NCI-H2081 (cell line): ENCODE measurements around the gene LAMB3.

Experiments
- DNase-seq, 2 experiments: peaks; one replicate each; lab custom pipeline; 2025; lab: John Stamatoyannopoulos, UW

The LAMB3 gene

DNA sequence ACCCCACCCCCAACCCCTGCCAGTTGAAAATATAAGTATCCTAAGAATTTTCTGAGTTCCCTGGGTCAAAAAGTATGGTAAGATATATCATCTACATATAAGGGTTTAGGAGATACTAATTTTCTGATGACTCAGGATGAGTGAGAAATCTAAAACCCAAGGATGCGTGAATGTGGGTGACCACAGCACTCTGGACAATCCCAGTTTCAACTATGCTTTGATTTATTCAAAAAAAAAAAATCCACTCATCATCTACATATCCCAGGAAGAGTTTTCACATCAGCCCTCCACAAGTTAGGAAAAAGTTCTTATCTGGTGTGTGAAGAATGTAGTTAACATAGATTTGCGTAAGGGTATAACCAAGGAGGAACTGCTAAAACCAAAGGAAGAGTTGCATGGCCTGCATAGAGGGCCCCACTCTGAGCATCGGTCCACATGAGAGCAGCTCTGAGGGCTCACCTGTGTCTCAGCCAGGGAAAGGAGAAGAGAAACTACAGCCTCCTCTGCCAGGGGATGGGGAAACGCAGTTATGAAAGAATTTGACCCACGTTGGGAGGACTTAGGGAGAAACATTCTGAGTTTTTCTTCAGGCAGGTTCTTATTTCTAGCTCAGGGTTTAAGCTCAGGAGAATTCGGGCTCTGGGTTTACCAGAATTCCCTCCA, 18.8 kb downstream of the LAMB3 start:
- no peak for DNase-seq

- peak in 1 of 2 experiments; percentile 58 for DNase-seq
Observed at GRCh38 chr1:209630383-209631225, 21.6 kb downstream of the LAMB3 start.

- no peak for DNase-seq
Observed at GRCh38 chr1:209629621-209630382, 22.4 kb downstream of the LAMB3 start.

DNA sequence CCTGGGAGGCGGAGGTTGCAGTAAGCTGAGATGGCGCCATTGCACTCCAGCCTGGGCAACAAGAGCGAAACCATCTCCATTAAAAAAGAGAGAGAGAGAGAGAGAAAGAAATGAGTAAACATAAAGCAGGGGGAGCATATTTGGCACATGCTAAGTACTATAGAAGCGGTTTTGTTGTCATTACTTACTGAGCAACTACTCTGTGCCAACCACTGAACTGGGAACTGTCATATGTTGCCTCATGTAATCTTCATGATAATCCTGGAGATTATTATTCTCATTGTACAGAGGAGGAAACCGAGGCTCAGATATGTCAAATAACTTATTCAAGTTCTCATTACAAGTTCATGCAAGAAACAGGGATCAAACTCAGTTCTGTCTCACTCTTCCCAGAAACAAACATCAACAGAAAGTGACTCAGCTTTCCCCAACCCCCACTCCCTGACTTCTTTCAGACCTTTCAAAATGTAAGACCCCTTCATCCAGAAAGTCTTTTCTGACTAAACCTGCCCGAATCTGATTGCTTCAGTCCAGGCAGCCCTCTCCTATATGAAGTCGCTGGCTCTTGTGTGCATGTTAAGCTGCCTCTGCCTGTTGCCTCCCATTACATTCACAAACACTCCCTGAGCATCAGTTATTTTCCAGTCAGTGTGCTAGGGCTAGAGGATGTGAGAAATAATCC, 23.5 kb downstream of the LAMB3 start:
- no peak for DNase-seq

DNA sequence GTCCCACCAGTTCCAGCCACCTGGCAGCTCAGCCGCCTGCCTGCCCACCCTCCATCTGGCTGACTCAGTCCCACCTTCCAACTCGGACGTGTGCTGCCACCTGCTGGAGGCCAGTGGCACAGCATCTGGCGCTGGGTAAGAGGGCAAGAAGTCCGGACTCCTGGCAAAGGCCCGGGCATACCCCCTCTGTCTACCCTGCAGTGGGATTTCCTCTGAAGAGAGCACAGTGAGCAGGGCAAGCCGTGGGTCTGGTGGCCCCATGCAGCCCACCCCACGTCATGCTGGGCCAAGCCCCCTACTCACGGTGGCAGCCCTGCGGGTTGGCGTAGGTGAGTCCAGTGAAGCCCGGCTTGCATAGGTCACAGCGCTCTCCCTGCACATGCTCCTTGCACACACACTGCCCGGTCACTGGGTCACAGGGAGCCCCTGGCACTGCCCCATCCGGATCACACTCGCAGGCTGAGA, 24.5 kb downstream of the LAMB3 start:
- DNase-seq = peak; percentile 76 to 85

- DNase-seq = no peak
Observed at GRCh38 chr1:209627027-209627731, 25.0 kb downstream of the LAMB3 start.

DNA sequence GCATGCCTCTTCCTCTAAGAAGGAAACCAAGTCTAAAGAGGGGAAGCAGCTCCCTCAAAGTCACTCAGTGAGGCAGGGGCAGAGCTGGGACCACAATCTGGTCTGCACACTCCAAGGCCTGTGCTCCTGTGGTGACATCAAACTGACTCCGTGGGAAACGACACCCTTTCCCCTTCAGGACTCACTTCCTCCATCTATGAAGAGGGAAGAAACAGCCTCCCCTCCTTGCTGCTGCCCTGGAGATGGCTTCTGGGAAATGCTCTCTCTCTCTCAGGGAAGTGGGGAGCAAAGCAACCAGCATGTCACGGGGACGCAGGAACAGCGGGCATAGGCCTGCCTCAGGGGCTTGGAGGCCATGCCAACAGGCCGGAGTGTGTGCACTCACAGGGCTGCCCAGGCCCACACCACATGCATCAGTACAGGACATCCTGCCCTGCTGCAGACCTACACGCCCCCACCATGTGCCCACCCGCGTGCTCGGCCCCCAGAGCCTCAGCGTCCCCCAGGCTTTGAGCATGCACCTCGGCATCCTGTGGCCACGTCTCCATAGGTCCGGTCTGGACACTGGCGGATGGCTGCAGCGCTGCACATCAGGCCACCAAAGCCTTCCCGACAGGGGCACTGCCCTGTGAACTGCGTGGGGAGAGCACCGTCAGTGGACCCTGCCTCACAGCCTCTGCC, 25.7 kb downstream of the LAMB3 start:
- no peak for DNase-seq

DNA sequence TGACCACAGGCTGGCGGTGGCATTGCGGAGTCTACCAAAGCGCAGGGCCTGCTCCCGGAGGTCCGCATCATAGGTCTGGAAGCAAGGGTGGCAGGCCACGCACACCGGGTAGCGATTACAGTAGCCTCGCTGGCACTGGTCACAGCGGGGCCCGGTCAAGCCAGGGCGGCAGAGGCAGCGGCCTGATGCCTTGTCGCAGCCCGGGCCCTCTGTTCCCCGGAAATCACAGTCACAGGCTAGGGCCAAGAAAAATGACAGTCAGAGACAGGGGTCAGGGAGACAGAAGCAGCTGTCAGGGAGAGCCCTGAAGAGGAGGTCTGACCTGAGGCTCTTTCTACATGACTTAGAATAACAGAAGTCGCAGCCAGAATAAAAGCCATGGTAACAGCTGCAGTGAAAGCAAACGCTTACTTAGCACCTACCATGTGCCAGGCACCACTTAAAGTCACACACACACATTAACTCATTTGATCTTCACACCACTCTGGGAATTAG, 26.4 kb downstream of the LAMB3 start:
- no peak for DNase-seq

DNA sequence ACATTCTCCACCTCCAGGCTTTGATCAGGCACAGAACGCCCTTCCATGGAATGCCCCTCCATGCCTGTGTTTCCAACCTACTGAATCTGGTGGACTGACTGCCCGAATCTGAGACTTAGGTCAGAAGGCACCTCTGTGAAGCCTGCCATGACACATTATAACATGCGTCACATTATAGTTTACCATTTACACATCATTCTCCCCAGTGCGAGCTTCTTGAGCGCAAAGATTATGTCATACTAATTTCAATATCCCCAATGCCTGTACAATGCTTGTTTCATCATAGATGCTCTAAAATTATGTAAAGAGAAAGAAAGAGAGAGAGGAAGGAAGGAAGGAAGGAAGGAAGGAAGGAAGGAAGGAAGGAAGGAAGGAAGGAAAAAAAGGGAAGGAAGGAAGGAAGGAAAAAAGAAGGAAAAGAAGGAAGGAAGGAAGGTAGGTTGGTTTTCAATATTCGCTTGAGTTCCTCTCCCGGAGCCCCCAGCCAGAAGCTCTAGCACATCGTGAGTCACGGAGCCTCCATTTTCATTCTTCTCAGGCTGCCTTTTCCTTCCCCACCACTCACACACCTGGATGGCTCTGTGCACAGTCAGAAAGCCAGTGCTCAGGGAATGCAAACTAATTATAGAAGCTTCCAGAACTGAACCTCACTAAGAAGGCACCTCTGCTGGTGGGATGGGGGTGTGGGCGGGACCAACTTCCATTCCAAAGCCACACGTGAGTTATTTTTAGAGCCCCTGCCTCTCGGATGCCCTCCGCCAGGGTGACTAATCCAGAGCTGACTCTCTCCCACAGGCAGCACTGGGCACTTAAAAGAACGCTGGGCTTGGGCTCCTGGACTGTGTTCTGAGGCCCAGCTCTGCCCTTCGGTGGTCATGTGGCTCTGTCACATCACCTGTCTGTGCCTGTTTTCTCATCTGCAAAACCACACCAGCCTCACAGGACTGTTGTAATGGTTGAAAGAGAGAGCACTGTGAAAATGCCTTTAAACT, 27.4 kb downstream of the LAMB3 start:
- no peak for DNase-seq

DNA sequence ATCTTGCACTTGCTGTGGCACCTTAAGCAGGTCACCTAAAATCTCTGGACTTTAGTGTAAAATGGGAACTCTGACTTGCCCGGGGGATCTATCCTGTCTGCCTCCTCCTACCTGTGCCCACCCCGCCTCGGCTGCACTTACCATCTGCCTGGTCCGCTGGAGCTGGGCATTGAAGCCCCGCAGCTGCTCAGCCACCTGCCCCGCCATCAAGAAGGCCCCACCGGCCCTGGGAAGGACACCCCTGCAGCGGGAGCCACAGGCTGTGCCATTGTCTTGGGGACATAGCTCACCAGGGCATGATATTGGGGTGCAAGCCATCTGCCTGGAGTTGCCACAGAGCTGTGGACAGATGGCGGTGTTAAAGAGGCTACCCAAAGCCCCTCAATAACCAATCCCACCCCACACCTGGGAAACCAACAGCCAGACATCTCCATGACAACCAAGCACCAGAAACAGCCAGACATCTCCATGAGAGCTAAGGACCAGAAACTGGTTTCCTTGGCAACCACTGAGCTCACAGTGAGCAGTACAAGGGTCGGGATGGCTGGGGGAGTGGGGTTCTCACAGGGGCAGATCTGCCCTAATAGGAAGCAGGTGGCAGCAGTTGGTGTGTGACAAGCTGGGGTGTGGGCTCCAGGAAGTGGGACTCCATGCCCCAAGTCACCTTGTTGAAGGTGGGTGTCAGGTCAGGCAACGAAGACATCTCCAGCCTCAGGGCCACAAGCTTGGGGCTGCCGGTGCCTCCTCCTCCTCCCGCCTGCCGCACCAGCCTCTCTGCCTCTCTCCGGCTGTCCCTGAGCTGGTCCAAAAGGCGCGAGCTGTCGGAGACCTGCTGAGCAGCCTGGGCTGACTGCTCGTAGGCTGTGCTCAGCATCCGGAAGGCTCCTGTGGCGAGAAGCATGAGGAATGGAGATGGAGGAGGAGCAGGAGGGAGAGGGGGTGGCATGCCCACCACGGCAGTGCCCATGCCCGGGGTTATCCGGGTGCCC, 29.1 kb downstream of the LAMB3 start:
- DNase-seq = no peak

DNA sequence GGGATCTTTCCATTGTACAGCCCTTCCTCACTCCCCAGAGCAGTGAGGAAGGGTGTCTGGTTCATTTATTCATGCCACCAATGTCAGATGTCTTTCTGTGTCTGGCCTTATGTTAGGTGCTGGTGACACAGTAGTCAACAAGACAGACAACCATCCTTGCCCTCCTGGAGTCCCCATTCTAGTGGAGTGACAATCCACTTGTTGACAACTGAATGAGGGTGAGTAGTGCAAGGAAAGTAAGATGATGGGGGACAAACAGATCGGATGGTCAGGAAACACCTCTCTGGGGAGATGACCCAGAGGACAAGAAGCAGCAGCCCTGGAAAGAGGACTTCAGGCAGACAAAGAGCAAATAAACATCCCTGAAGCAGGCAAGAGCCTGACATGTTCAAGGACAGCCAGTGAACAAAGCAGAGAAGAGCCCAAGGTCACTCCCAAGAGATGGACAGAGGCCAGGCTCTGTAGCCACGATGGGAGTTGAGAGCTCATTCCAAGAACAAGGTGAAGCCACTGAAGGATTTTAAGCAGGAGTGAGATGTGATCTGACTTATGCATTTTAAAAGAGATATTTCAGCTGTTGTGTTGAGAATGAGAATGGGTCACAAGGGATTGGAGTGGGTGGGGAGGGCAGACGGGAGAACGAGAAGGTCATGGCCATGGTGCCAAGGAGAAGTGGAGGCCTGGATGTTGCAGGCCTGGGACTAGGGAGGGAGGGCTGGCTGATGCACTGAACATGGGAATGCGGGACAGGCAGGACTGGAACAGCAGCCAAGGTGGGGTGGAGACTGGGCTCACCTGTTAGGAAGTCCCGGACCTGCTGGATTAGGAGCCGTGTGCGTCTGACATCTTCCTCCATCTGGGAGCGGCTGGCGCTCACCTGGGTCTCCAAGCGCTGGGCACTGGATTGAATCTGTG, 30.2 kb downstream of the LAMB3 start:
- DNase-seq = no peak

GRCh38 chr1:209621286-209621685, 30.9 kb downstream of the LAMB3 start:
- peak; percentile 41 to 62 for DNase-seq

- DNase-seq = peak; percentile 52 to 77
Observed at GRCh38 chr1:209620487-209620884, 31.7 kb downstream of the LAMB3 start.

DNA sequence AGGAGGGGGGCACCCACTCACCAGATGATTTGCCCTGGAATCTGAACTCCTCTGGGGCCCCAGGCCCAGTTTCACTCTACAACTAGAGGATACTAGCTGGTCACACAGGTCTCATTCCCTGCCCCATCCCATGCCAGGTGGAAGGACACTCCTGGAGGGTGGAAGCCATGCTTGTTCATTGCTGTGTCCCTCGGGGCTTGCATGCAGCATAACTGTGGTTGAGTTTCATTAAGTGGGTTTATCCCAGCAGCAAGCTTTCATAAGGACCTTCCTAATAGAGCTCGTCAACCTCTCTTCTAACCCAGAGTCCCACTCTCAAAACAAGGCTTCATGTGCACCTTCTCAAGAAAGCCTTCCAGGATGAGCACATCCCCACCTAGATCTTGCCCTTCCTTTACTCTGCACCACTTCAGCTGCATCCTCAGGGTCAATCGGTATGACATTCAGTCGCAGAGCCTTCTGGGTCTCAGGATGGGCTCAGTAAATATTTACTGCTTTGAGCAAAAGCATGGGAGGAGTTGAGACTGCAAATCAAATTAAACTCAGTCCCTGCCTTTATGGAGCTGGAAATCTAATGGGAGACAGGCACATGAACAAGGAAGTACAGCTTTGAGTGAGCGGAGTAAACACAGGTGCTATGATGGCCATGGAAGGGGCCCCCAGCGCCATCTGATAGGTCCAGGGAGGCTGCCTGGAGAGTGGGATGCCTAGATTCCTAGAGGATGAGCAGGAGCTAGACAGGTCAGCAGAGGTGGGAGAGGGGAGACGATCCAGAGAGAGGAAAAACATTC, 32.3 kb downstream of the LAMB3 start:
- peak; percentile 15 to 73 for DNase-seq

- DNase-seq = peak; percentile 41 to 79
Observed at GRCh38 chr1:209618756-209619420, 33.3 kb downstream of the LAMB3 start.

DNA sequence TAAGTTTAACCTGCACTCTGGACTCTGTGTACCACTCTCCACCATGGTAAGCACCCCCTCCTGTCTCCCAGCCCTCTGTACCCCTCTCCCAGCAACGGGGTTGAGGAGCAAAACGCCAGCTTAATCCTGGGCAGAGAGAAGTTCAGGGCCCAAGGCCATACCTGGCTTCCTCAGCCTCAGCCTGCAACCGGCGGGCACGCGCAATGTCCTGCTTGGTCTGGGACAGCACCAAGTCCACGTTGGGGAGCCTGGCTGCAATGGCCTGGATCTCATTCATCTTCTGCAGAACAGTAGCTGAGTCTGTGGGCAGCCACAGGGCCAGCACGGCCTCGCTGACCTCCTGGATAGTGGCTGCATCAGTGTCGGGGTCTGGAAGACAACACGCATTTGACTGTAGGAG, 33.9 kb downstream of the LAMB3 start:
- DNase-seq = no peak
